ENCODE measurements around the gene GNA14.

DNA sequence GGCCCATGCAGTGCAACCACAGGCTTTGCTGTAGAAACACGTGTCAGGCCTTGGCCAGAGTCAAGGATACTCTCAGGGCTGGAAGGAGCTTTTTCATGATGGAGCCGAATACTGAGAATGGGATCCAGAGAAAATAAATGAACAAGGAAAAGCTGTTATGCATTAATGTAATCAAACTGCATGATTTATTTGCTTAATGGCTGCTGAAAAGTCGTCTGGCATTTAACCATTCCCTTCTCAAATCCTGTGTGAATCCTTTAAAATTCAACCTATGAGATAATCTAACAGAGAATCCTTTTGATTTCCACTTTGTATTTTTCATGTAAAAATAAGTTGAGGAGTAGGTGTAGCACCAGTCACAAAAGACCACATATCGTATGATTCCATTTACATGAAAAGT, 24.1 kb upstream of the GNA14 start:
- TF ChIP-seq, protein P1, sequence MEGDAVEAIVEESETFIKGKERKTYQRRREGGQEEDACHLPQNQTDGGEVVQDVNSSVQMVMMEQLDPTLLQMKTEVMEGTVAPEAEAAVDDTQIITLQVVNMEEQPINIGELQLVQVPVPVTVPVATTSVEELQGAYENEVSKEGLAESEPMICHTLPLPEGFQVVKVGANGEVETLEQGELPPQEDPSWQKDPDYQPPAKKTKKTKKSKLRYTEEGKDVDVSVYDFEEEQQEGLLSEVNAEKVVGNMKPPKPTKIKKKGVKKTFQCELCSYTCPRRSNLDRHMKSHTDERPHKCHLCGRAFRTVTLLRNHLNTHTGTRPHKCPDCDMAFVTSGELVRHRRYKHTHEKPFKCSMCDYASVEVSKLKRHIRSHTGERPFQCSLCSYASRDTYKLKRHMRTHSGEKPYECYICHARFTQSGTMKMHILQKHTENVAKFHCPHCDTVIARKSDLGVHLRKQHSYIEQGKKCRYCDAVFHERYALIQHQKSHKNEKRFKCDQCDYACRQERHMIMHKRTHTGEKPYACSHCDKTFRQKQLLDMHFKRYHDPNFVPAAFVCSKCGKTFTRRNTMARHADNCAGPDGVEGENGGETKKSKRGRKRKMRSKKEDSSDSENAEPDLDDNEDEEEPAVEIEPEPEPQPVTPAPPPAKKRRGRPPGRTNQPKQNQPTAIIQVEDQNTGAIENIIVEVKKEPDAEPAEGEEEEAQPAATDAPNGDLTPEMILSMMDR (IDR thresholded peaks at IDR 0.05) = no peak
- no peak for TF ChIP-seq POLR2A (IDR thresholded peaks at IDR 0.05)

Data from Peyer's patch (tissue), 4 donors.